Colonic mucosa (tissue), 4 donors: ENCODE results near the gene SLC8B1. TPM values are rescaled to one million over a fixed set of nuclear protein-coding genes. Genes with fewer than 3 reads are reported as not detected.

Experiments
- DNase-seq: peaks from one replicate; pipeline ENCODE4 v3.0.0-alpha.2; 2020
- H3K27ac ChIP-seq: fragments of 200-600 bp; one replicate; pipeline ENCODE4 v1.8.0; 2021
- H3K27me3 ChIP-seq: fragments of 200-600 bp; one replicate; pipeline ENCODE4 v1.8.0; 2021
- H3K36me3 ChIP-seq: fragments of 200-600 bp; one replicate; pipeline ENCODE4 v1.8.0; 2021
- H3K4me1 ChIP-seq: fragments of 200-600 bp; one replicate; pipeline ENCODE4 v1.8.0; 2021; ENCODE audit warnings: mild to moderate bottlenecking
- H3K4me3 ChIP-seq: fragments of 200-600 bp; one replicate; pipeline ENCODE4 v1.8.0; 2021
- H3K9ac ChIP-seq, 2 donors: one replicate each; pipeline ENCODE4 v1.7.0; 2013; ENCODE audit warnings: control low read depth in 2 of 2, low read depth in 2 of 2, low read length in 2 of 2
- H3K9me3 ChIP-seq: fragments of 200-600 bp; one replicate; pipeline ENCODE4 v1.8.0; 2021
- intact Hi-C: fragments of 100-400 bp; cut with DNase I; formaldehyde crosslinking; loops from one replicate; pipeline ENCODE4 v1.14.1; 2022
- total RNA-seq, 2 donors: library from RNA; stranded (reverse); fragmentation: NEBNext Ultra II Directional in 1 of 2; extraction: Animal tissue kit (Norgen Biotek cat#: 25700) in 1 of 2; gene quantifications; one replicate each; pipeline ENCODE4 v1.2.1, GENCODE V29; 2021
- TF ChIP-seq, protein P1 (sequence below): fragments of 200-600 bp; IDR thresholded peaks from one replicate; pipeline ENCODE4 v1.8.0; 2022; ENCODE audit warnings: antibody characterized with exemption, mild to moderate bottlenecking
- donor health status: healthy.
- donor health status: DM: no; HTN: no; CAD: no.
- donor health status: DM: no; HTN: no; CAD: no.

SLC8B1 gene
- total RNA-seq, 2 donors from 2014 or later: 34.3 to 44.1 TPM

DNA sequence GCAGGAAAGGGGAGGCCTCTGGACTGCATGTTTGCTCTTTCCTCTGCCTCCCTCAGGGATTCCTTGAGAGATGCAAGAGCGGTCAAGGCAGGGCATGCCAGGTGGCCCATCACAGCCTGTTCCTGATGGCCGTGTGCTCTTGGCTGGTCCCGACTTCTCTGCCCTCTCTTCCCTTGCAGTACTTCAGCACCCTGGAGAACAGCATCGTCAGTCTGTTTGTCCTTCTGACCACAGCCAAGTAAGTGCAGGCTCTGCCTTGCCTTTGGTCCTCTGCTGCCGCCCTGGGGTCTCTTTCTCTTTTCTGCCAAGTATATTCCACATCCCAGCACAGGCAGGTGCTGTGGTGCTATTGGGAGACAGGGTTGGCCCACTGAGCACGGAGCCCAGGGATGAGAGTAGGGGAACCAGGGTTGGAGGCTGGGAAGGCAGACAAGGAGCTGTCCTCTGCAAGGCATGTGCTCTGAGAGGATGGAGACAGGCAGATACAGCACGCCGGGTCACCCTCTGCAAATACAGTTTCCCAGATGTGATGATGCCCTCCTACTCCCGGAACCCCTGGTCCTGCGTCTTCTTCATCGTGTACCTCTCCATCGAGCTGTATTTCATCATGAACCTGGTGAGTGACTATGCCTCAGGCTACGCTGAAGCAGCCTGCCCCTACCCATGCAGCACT lies 61.7 kb downstream of the SLC8B1 start:
- Histone ChIP-seq H3K4me3 (no peak overlapping the region), H3K27ac (no peak overlapping the region), H3K27me3 (no peaks in the 10 kb centered on the region), H3K9ac (no peak overlapping the region), H3K36me3 (peaks cover 6% of the 10 kb centered on the region), H3K4me1 (no peaks in the 10 kb centered on the region), H3K9me3 (no peaks in the 10 kb centered on the region)
- TF ChIP-seq, protein P1, sequence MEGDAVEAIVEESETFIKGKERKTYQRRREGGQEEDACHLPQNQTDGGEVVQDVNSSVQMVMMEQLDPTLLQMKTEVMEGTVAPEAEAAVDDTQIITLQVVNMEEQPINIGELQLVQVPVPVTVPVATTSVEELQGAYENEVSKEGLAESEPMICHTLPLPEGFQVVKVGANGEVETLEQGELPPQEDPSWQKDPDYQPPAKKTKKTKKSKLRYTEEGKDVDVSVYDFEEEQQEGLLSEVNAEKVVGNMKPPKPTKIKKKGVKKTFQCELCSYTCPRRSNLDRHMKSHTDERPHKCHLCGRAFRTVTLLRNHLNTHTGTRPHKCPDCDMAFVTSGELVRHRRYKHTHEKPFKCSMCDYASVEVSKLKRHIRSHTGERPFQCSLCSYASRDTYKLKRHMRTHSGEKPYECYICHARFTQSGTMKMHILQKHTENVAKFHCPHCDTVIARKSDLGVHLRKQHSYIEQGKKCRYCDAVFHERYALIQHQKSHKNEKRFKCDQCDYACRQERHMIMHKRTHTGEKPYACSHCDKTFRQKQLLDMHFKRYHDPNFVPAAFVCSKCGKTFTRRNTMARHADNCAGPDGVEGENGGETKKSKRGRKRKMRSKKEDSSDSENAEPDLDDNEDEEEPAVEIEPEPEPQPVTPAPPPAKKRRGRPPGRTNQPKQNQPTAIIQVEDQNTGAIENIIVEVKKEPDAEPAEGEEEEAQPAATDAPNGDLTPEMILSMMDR: no peak
- intact Hi-C loops: loop anchor here (5.0 kb wide), 1 partner anchor 76 kb away; no protein-coding TSS in a partner anchor
- no peak for DNase-seq

DNA sequence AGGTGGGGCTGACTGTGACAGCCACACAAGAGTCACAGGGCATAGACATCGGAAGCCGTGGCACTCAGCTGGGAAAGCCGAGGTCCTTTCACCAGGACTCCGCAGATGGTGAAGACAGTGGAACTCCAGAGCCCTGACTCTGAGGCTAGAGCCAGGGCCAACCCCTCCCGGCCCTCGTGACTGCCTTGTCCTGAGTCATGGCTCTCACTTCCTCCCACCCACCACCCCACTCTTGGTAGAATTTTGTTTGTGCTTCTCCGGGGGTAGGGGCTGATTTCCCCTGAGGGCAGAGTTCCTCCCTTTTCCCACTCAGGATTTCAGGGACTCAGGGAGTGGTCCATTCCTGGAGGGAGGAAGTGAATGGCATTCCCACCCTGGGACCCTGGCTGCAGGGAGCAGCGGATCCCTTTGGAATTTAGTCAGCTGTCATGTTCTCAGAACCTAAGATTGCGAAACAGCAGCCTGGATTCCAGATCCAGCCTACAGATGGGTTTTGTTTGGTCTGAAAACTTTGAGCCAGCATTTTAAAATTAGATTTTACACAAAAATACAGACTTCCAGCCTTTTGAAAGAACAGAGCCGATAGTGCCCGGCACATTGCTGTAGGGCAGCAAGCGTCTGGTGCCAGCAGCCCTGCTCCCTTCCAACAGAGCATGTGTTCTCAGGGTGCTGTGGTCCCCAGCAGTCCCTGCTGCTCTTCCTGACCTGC lies 62.9 kb downstream of the SLC8B1 start:
- Histone ChIP-seq H3K9ac (peak overlapping the region; percentile 2 to 15), H3K27me3 (no peaks in the 10 kb centered on the region), H3K27ac (peak overlapping the region; percentile 66), H3K4me1 (no peaks in the 10 kb centered on the region), H3K4me3 (no peak overlapping the region), H3K36me3 (peaks cover 6% of the 10 kb centered on the region), H3K9me3 (no peaks in the 10 kb centered on the region)
- intact Hi-C loops: loop anchor here (5.0 kb wide), 1 partner anchor 75 kb away; no protein-coding TSS in a partner anchor
- TF ChIP-seq, protein P1: no peak
- DNase-seq: peak; percentile 66

DNA sequence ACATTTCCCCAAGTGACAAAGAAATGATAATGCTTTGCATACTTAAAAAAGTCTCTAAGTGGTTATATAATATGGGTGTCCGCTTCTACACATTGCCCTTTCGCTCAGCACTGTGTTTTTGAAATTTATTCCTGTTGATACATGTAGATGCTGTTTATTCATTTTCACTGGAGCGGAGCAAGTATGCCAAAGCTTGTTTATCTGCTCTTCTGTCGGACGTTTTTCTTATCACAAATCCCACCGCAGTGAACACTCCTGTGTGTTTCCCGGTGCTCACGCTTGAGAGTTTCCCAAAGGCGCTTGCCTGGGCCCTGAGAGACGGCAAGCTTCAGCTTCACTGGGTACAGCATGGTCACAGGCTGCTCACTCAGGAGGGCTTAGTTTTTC lies 63.5 kb downstream of the SLC8B1 start:
- Histone ChIP-seq H3K4me3 (no peak overlapping the region), H3K4me1 (no peaks in the 10 kb centered on the region), H3K9ac (peak overlapping the region; percentile 2 to 15), H3K27ac (peak overlapping the region; percentile 66), H3K36me3 (peaks cover 6% of the 10 kb centered on the region), H3K27me3 (no peaks in the 10 kb centered on the region), H3K9me3 (no peaks in the 10 kb centered on the region)
- no peak for DNase-seq
- TF ChIP-seq, protein P1: no peak
- intact Hi-C loops: loop anchor here (5.0 kb wide), 1 partner anchor 74 kb away; no protein-coding TSS in a partner anchor

DNA sequence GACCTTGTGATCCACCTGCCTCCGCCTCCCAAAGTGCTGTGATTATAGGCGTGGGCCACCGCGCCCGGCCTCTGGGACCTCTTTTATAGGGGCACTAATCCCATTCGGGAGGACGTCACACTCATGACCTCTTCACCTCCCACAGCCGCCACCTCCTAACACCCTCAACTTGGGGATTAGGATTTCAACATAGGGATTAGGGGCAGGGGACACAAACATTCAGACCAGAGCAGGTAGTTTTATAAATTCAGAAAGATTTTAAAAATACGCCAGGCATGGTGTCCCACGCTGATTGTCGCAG lies 64.2 kb downstream of the SLC8B1 start:
- Histone ChIP-seq H3K27ac (no peak overlapping the region), H3K9me3 (no peaks in the 10 kb centered on the region), H3K9ac (no peak overlapping the region), H3K4me1 (no peaks in the 10 kb centered on the region), H3K4me3 (no peak overlapping the region), H3K27me3 (no peaks in the 10 kb centered on the region), H3K36me3 (peaks cover 6% of the 10 kb centered on the region)
- TF ChIP-seq, protein P1: no peak
- intact Hi-C loops: loop anchor here (5.0 kb wide), 1 partner anchor 73 kb away; no protein-coding TSS in a partner anchor
- no peak for DNase-seq

DNA sequence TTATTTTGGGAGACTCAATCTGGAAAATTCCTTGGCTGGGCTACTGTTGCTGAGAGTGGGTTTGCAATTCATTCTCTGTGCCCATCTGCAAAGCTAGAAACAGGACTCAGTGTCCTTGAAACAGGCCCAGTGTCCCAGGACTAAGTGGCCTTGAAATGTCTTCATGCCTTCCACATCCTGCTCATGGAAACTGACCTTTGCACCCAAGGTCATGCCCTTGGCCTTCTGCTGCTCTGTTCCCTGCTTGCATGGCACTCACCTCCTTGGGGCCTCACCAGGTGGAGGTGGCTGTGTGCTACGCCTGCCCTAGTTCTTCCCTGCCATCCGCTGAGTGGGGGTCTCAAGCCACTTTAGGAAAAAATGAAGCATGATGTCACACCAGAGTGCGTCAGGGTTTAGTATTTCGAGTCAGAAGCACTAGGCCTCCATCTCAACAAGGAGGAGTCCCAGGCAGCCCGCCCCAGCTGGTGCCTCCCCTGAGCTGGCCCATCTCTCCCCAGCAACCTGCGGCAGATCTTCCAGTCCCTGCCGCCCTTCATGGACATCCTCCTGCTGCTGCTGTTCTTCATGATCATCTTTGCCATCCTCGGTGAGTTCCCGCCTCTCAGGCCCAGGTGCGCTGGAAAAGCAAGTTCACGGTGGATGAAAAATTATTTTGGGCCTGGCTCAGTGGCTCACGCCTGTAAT lies 65.5 kb downstream of the SLC8B1 start:
- Histone ChIP-seq H3K27ac (no peak overlapping the region), H3K9me3 (no peaks in the 10 kb centered on the region), H3K36me3 (peaks cover 6% of the 10 kb centered on the region), H3K27me3 (no peaks in the 10 kb centered on the region), H3K4me1 (no peaks in the 10 kb centered on the region), H3K9ac (no peak overlapping the region), H3K4me3 (no peak overlapping the region)
- TF ChIP-seq, protein P1: no peak
- intact Hi-C loops: no loop called here
- DNase-seq: no peak
